Lower lobe of right lung (tissue), 2 donors: Measurements from ENCODE around the gene RADIL. TPM values are rescaled to one million over a fixed set of nuclear protein-coding genes. Genes with fewer than 3 reads are reported as not detected.
A peak's percentile ranks its signal among the peaks of the same experiment; 100 is the strongest.

Source experiments
- ATAC-seq, 2 donors: fragments of 200-7000 bp; cut with Tn5 transposase; one replicate each; pipeline ENCODE4 v1.9.1; 2020 to 2022; ENCODE audit warnings: mild to moderate bottlenecking in 2 of 2, moderate library complexity in 2 of 2
- DNase-seq: peaks from one replicate; pipeline ENCODE4 v3.0.0-alpha.2; 2020
- H3K27ac ChIP-seq: fragments of 200-600 bp; one replicate; pipeline ENCODE4 v1.8.0; 2022
- H3K27me3 ChIP-seq: fragments of 200-600 bp; one replicate; pipeline ENCODE4 v1.8.0; 2022; ENCODE audit warnings: low read depth
- H3K36me3 ChIP-seq: fragments of 200-600 bp; one replicate; pipeline ENCODE4 v1.8.0; 2022; ENCODE audit warnings: mild to moderate bottlenecking
- H3K4me1 ChIP-seq: fragments of 200-600 bp; one replicate; pipeline ENCODE4 v1.8.0; 2022
- H3K4me3 ChIP-seq: fragments of 200-600 bp; one replicate; pipeline ENCODE4 v1.8.0; 2022; ENCODE audit warnings: mild to moderate bottlenecking
- H3K9me3 ChIP-seq: fragments of 200-600 bp; one replicate; pipeline ENCODE4 v1.8.0; 2022
- intact Hi-C: fragments of 100-400 bp; cut with DNase I; formaldehyde crosslinking; loops from one replicate; pipeline ENCODE4 v1.11.0; 2022
- total RNA-seq: library from RNA; stranded (reverse); fragmentation: NEBNext Ultra II Directional; extraction: Animal tissue kit (Norgen Biotek cat#: 25700); gene quantifications from one replicate; pipeline ENCODE4 v1.2.1, GENCODE V29; 2021
- TF ChIP-seq, protein P1 (sequence below): fragments of 200-600 bp; IDR thresholded peaks from one replicate; pipeline ENCODE4 v1.8.0; 2022; ENCODE audit warnings: antibody characterized with exemption, mild to moderate bottlenecking
- donor health status: DM: no; HTN: yes; CAD: no; lungs with severe emphysema.

RADIL gene
- total RNA-seq, 1 donor from 2014 or later: 9.7 TPM

DNA sequence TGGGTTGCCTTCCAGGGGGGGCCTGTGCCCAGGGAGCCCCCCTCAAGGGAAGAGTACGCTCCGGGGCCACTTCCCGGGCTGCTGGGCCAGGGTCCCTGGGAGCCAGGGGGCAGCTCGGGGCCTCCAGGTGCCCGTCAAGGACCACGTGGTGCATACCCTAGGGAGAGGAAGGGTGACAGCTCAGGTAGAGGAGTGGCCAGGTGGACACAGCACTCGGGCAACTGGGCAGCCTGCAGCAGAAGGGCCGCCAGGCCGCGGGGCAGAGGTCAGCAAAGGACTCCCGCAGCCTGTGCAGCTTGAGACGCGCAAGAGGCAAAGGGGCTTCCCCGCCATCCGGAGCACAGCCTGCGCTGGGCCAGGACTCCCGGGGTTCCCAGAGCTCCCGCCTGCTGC is 81.7 kb downstream of the RADIL start:
- Histone ChIP-seq H3K9me3 (no peaks in the 10 kb centered on the region), H3K27me3 (no peaks in the 10 kb centered on the region), H3K36me3 (no peaks in the 10 kb centered on the region), H3K4me1 (no peaks in the 10 kb centered on the region), H3K27ac (no peak overlapping the region), H3K4me3 (no peak overlapping the region)
- ATAC-seq: no peak
- DNase-seq: peak; percentile 38
- TF ChIP-seq, protein P1, sequence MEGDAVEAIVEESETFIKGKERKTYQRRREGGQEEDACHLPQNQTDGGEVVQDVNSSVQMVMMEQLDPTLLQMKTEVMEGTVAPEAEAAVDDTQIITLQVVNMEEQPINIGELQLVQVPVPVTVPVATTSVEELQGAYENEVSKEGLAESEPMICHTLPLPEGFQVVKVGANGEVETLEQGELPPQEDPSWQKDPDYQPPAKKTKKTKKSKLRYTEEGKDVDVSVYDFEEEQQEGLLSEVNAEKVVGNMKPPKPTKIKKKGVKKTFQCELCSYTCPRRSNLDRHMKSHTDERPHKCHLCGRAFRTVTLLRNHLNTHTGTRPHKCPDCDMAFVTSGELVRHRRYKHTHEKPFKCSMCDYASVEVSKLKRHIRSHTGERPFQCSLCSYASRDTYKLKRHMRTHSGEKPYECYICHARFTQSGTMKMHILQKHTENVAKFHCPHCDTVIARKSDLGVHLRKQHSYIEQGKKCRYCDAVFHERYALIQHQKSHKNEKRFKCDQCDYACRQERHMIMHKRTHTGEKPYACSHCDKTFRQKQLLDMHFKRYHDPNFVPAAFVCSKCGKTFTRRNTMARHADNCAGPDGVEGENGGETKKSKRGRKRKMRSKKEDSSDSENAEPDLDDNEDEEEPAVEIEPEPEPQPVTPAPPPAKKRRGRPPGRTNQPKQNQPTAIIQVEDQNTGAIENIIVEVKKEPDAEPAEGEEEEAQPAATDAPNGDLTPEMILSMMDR: no peak
- intact Hi-C loops: no loop called here

DNA sequence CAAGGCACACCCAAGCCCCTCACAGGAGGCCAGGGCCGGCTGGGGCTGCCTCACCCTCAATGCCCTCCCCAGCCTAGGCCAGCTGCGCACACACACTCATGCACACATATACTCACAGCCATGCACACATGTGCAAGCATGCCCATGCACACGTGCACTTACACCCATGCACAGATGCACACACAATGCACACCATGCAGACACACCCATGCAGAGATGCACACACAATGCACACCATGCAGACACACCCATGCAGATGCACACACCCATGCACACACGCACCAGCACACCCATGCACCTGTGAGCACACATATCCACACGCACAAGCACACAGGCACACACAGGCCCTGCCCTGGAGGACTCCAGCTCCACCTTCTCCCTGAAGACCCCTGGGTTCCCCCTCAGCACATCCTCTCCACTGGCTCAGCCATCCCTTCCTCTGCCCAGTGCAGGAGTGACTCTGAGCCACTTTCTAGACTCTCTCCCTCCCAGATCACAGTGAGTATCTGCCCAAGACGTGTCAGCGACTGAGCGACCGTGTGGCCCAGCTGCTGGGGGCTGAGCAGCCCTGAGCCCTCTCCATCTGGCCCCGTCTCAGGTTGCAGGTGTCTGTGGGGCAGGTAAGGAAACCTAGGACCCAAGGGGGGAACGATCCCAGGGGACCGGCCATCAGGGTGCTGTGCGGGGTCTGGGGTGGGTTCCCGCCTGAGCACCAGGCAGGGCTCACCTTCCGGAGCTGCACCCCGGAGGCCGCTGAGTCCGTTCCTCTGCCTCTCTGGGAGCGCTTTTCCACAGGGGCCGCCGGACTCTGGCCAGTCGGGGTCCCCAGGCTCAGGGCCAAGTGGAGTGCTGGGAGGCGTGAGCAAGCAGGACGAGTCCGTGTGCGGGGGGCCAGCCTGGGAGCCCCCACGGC is 82.3 kb downstream of the RADIL start:
- Histone ChIP-seq H3K9me3 (no peaks in the 10 kb centered on the region), H3K4me1 (no peaks in the 10 kb centered on the region), H3K27ac (no peak overlapping the region), H3K36me3 (no peaks in the 10 kb centered on the region), H3K27me3 (no peaks in the 10 kb centered on the region), H3K4me3 (no peak overlapping the region)
- DNase-seq (peak; percentile 44), ATAC-seq (peak; percentile 5 to 14)
- TF ChIP-seq, protein P1: no peak
- intact Hi-C loops: no loop called here

DNA sequence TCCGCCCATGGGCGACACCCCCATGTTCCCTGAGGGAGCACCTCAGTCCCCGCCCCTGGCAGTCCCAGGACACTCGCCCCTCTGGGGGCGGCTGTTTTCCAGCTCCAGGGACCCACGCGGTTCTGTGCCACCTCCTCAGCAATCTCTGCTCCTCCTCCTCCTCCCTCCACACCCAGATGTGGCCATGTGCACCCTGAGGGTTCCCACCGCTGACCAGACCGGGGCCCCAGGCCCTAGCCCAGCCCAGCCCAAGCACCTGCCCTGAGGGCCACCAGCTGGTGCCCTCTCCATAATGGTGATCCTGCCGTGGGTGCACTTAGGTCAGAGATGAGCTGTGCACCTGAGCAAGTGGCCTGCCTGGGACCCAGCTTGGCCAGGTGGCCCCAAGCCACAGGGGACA is 83.0 kb downstream of the RADIL start:
- H3K9me3 ChIP-seq: no peaks in the 10 kb centered on the region
- DNase-seq (no peak), ATAC-seq (no peak)
- no peaks in the 10 kb centered on the region for H3K36me3 ChIP-seq
- no peaks in the 10 kb centered on the region for H3K27me3 ChIP-seq
- no peak overlapping the region for H3K27ac ChIP-seq
- TF ChIP-seq, protein P1: no peak
- H3K4me3 ChIP-seq: no peak overlapping the region
- intact Hi-C loops: no loop called here
- no peaks in the 10 kb centered on the region for H3K4me1 ChIP-seq

DNA sequence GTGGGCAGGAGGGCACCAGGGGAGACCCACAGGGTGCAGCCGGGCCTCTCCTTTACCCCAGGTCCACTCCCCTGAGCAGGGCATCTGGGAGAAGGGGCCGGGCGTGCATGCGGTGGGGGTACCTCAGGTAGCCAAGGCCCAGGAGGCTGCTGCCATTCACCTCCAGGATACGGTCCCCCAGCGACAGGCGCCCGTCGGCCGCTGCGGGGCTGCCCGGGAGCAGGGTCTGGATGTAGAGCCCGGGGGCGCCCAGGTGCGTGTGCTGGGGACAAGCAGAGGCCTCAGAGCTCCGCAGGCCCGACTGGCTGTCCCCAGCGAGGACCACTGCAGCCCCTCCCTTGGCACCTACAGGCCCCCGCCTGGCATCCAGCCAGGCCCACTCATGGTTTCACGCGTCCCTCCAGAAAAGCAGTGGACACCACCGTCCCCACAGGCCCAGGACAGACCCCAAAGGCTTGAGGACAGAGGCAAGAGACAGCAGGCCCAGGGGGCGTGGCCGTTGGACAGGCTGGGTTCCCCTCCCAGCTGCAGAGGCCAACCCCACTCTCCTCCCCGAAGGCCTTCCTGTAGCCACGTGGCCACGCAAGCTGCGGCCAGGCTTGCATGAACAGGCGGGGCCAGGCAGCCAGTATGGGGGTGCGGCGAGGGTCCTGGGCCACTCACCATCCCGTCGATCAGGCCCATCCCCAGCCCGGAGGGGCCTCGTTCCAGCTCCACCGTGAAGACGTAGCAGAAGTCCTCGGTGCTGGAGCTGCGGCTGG is 83.8 kb downstream of the RADIL start:
- intact Hi-C loops: no loop called here
- no peaks in the 10 kb centered on the region for H3K27me3 ChIP-seq
- TF ChIP-seq, protein P1: no peak
- no peaks in the 10 kb centered on the region for H3K9me3 ChIP-seq
- no peak overlapping the region for H3K27ac ChIP-seq
- no peaks in the 10 kb centered on the region for H3K36me3 ChIP-seq
- peak; percentile 4 to 9 for ATAC-seq
- no peak overlapping the region for H3K4me3 ChIP-seq
- no peaks in the 10 kb centered on the region for H3K4me1 ChIP-seq
- DNase-seq: peak; percentile 48

DNA sequence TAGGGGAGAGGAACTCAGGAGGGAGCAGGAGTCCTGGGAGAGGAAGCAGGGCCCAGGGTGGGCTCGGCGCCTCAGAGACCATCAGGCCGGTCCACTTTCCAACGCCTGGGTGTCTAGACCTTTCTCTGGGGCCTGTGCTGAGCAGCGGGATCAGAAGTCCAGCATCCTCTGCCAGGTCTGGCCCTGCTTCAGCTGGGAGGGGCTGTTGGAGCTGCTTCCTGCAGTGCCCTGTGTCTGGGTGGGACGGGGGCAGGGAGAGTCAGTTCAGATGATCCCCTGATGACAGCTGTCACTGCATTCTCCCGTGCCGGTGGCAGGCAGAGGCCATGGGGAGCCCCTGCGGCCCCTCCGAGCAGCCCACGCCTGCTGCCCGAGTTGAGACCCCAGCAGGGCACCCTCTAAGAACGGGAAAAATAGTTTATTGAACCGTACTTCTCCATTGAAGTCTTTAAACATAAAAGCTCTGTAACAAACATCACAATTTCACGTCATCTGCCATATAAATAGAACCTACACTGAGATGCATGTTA is 84.7 kb downstream of the RADIL start:
- no peaks in the 10 kb centered on the region for H3K9me3 ChIP-seq
- ATAC-seq (peak in 1 of 2 donors; percentile 20), DNase-seq (peak; percentile 41)
- no peaks in the 10 kb centered on the region for H3K27me3 ChIP-seq
- H3K36me3 ChIP-seq: no peaks in the 10 kb centered on the region
- no peak overlapping the region for H3K4me3 ChIP-seq
- H3K27ac ChIP-seq: no peak overlapping the region
- TF ChIP-seq, protein P1: no peak
- H3K4me1 ChIP-seq: no peaks in the 10 kb centered on the region
- intact Hi-C loops: no loop called here
